Upper lobe of left lung (tissue), 4 donors: ENCODE data around the gene STOM.

Experiments used
- EP300 ChIP-seq, 4 donors: sonication (generic); formaldehyde crosslinking; IDR thresholded peaks; one replicate each; pipeline ENCODE4 v1.5.1; 2017; ENCODE audit warnings: antibody characterized with exemption in 4 of 4, control low read depth in 2 of 4
- POLR2A ChIP-seq, 4 donors: fragments of 450-650 bp; IDR thresholded peaks; one replicate each; pipeline ENCODE4 v1.5.1; 2016 to 2017; ENCODE audit warnings: antibody characterized with exemption in 4 of 4, mild to moderate bottlenecking in 2 of 4

DNA sequence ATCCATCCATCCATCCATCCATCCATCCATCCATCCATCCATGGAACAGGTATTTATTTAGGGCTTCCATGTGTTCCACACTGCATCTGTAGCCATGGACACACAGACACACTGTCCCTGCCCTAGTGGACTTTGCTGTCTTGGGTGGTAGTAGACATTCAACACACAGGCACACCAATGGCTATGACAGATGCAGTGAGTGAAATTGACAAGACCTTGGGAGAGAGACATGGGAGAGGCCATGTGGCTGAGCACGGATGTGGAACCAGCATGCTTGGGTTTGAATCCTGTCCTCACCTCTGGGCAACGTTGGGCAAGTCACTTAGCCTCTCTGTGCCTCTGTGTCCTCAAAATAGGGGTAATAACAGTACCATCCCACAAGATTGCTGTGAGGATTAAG is 45.3 kb downstream of the STOM start:
- TF ChIP-seq POLR2A (IDR thresholded peaks at IDR 0.05) (no peak), EP300 (IDR thresholded peaks at IDR 0.05) (no peak)
